Fibroblast of the aortic adventitia (primary cell): ENCODE measurements around the gene FXR2. TPM values are rescaled to one million over a fixed set of nuclear protein-coding genes. Genes with fewer than 3 reads are reported as not detected.

Source experiments
- DNase-seq: peaks from one replicate; pipeline ENCODE4 v3.0.0-alpha.2; 2010; ENCODE audit warnings: low read depth
- H3K4me3 ChIP-seq: 2 replicates; pipeline ENCODE4 v1.5.1; 2011; ENCODE audit warnings: low read depth, mild to moderate bottlenecking, control low read depth, low read length, moderate library complexity
- total RNA-seq: library from RNA; depleted of rRNA; stranded (reverse); fragments of >200 nt; gene quantifications from 2 replicates; pipeline ENCODE4 v1.2.3, GENCODE V29; 2012; ENCODE audit warnings: low replicate concordance
- TF ChIP-seq, protein P1 (sequence below): IDR thresholded peaks from 2 replicates; pipeline ENCODE4 v1.5.1; 2011; ENCODE audit warnings: mild to moderate bottlenecking, low read length, control low read depth, inconsistent platforms; ENCODE audit not compliant: insufficient read depth

Gene FXR2
- total RNA-seq, 1 donor = 33.1 TPM

DNA sequence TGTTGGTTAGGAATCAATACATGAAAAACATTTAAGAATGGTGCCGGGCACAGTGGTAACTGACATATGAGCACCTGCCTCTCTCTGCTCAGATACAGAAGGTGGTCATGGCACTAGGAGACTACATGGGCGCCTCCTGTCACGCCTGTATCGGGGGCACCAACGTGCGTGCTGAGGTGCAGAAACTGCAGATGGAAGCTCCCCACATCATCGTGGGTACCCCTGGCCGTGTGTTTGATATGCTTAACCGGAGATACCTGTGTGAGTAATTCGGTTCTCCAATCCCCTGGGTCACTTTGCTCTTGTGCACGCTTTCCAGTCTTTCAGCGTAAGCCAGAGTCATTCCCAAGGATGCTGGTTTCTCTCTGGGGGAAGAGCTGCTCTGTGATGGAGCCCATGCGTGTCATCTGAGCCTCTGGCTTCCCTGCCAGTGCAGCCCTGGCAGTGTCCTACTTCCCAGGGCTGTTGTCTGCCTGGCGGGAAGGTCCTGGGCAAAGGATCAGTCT is 38.2 kb downstream of the FXR2 start:
- TF ChIP-seq, protein P1, sequence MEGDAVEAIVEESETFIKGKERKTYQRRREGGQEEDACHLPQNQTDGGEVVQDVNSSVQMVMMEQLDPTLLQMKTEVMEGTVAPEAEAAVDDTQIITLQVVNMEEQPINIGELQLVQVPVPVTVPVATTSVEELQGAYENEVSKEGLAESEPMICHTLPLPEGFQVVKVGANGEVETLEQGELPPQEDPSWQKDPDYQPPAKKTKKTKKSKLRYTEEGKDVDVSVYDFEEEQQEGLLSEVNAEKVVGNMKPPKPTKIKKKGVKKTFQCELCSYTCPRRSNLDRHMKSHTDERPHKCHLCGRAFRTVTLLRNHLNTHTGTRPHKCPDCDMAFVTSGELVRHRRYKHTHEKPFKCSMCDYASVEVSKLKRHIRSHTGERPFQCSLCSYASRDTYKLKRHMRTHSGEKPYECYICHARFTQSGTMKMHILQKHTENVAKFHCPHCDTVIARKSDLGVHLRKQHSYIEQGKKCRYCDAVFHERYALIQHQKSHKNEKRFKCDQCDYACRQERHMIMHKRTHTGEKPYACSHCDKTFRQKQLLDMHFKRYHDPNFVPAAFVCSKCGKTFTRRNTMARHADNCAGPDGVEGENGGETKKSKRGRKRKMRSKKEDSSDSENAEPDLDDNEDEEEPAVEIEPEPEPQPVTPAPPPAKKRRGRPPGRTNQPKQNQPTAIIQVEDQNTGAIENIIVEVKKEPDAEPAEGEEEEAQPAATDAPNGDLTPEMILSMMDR = no peak
- DNase-seq = no peak
- H3K4me3 ChIP-seq = no peak overlapping the region

DNA sequence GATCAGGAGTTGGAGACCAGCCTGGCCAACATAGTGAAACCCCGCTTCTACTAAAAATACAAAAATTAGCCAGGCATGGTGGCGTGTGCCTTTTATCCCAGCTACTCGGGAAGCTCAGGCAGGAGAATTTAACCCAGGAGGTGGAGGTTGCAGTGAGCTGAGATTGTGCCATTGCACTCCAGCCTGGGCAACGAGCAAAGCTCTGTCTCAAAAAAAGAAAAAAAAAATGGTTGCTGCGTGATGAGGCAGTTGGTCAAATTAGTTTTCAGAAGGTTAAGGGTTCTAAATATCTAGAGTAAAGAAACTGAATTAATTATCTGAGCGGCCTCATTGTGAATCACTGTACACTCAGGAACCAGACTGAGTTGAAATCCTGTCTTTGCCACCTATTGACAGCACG is 38.7 kb downstream of the FXR2 start:
- no peak overlapping the region for H3K4me3 ChIP-seq
- TF ChIP-seq, protein P1 = no peak

DNA sequence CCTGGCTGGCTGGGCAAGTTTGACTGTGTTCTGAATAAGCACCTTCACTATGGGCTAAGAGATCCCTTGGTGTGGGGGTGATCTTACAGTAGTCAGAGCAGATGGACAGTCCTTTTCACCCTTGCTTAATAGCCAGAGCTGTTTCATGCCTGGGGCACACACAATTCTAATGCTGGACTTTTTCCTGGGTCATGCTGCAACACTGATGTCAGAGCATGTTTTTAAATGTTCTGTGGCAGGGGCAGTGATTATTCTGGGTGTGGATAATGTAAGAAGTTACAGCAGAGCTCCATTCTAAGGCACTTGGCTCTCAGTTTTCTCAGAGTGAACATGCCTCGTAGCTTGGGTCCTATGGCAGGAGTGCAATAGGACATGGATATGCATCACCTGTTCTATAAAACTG is 39.2 kb downstream of the FXR2 start:
- TF ChIP-seq, protein P1 = no peak
- peak overlapping the region; percentile 99 for H3K4me3 ChIP-seq
- DNase-seq = no peak

More for the DNA sequence above, 38.7 kb downstream of the FXR2 start:
- no peak for DNase-seq

DNA sequence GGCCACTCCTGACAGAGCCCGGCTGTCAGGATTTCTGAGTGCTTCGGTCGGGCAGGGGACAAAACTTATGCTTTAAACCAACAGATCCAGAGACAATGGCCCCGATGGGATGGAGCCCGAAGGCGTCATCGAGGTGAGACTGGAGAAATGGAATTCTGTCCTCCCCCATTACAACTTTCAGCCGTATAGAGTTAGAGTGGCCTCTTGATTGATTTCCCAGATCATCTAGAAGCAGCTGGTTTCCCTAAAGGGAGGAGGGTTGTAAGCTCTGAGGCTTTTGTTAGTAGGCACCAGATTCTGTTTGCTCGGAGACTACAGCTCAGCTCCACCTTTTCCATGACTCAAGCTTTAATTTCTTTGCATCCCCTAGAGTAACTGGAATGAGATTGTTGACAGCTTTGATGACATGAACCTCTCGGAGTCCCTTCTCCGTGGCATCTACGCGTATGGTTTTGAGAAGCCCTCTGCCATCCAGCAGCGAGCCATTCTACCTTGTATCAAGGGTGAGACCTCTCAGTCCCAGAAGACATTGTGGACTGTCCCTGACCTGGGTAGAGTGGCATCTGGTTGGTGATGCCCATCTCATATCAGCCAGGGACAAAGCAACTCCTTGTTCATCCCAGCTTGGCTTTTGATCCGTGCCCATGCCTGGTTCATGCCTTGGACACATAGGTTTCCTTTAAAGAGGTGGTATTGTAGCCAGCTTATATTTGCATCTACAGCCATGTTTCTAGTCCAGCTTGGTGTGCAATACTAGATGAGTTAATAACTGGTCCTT is 40.3 kb downstream of the FXR2 start:
- TF ChIP-seq, protein P1 = no peak
- H3K4me3 ChIP-seq = peak overlapping the region; percentile 99
- peak; percentile 40 for DNase-seq

DNA sequence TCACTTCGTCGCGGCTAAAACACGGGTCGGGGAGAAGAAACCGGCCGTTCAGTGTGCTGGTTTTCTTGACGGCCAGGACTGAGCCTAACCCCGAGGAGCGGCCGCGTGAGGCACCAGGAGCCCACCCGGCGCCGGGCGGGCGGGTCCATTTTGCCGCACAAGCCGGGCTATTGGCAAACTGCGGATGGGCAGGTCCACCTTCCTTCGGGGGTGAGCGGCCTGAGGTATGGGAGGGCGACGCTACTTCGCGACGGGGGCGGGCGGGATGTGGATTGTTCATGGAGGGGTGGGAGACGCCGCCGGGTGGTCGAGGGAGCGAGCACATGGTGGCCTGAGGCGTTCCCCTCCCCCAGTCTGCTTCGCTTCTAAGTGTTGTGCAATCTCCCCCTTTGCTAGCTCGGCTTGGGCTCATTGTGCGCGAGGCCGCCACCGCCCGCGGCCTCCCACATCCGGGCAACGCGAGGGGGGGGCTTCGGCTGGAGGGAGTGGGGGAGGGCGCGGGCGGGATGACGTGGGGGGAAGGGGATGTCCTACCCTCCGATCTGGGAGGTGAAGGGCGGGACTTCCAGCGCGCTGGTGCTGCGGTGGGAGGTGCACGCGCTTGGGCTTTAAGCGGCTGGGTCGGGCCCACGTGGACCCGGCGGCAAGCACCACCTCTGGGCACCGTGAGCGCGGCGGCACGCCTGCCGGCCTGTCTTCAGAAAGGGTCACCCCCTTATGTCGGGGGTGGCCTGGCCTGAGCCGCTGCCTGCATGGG is 41.2 kb downstream of the FXR2 start:
- peak; percentile 93 for DNase-seq
- TF ChIP-seq, protein P1 = no peak
- H3K4me3 ChIP-seq = peak overlapping the region; percentile 99

DNA sequence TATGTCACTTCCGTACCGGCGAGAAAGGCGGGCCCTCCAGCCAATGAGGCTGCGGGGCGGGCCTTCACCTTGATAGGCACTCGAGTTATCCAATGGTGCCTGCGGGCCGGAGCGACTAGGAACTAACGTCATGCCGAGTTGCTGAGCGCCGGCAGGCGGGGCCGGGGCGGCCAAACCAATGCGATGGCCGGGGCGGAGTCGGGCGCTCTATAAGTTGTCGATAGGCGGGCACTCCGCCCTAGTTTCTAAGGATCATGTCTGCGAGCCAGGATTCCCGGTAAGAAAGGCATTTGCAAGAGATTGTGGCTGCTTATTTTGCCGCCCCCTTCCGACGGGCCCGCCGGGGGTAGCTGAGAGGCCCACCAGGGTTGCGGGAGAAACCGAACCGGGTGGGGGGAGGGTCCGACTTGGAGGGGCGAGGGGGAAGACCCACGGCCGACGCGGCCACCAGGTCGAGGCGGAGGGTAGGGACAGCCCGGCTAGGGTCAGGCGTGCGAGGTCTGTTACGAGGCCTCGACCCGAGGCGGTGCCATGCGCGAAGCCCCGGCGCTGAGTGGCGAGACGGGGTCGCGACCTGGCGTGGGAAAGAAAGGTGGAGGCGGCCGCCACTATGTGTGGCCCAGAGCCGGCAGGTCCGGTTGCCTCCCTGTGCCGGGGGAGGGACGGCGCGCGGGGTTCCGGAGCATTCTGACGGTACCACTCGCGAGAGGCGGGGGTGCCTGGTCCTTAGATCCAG is 41.9 kb downstream of the FXR2 start:
- TF ChIP-seq, protein P1 = no peak
- DNase-seq = peak; percentile 99

More for the DNA sequence above, 41.9 kb downstream of the FXR2 start:
- peak overlapping the region; percentile 99 for H3K4me3 ChIP-seq
